Natural killer cell treated with Interleukin-12 subunit alpha and Interleukin-12 subunit beta and Interleukin-15 and Interleukin-18, amount 100 ng/mL, for 72 hours (primary cell): ENCODE data around the gene MESD. TPM values are rescaled to one million over a fixed set of nuclear protein-coding genes. Genes with fewer than 3 reads are reported as not detected.

Experiments
- ATAC-seq, 2 donors: fragments of 150-1000 bp; cut with Tn5 transposase in 1 of 2; sonication (Bioruptor Pico), chemical (Tn5 transposase) in 1 of 2; 2 replicates each; pipeline ENCODE4 v1.10.0; 2021
- DNase-seq: peaks from one replicate; pipeline ENCODE4 v3.0.0; 2022; ENCODE audit warnings: low spot score
- H3K27ac Mint-ChIP-seq, 2 donors: 1 replicate in 1 of 2; 2 replicates in 1 of 2; pipeline ENCODE4 v1.8.0; 2022; ENCODE audit warnings: mixed read lengths in 2 of 2, mild to moderate bottlenecking in 1 of 2, moderate library complexity in 1 of 2
- H3K27me3 Mint-ChIP-seq, 2 donors: 1 replicate in 1 of 2; 2 replicates in 1 of 2; pipeline ENCODE4 v1.8.0; 2022; ENCODE audit warnings: mixed read lengths in 2 of 2
- H3K36me3 Mint-ChIP-seq: one replicate; pipeline ENCODE4 v1.8.0; 2022; ENCODE audit warnings: mixed read lengths
- H3K4me1 Mint-ChIP-seq, 2 donors: 1 replicate in 1 of 2; 2 replicates in 1 of 2; pipeline ENCODE4 v1.8.0; 2022; ENCODE audit warnings: low read depth in 2 of 2, mixed read lengths in 2 of 2, mild to moderate bottlenecking in 1 of 2
- H3K4me3 Mint-ChIP-seq: one replicate; pipeline ENCODE4 v1.8.0; 2022; ENCODE audit warnings: mixed read lengths
- H3K9me3 Mint-ChIP-seq: 2 replicates; pipeline ENCODE4 v1.8.0; 2022; ENCODE audit warnings: mixed read lengths
- total RNA-seq, 2 donors: library from RNA; stranded (reverse); gene quantifications; one replicate each; pipeline ENCODE4 v1.2.3, GENCODE V29; 2022

The MESD gene
- total RNA-seq, 2 donors from 2014 or later = 33.7 to 35.6 TPM

- Mint-ChIP-seq H3K4me3 (no peak overlapping the region), H3K27me3 (no peaks in the 10 kb centered on the region), H3K27ac (no peak overlapping the region), H3K9me3 (no peaks in the 10 kb centered on the region), H3K4me1 (peaks cover 19 to 40% of the 10 kb centered on the region in 2 donors), H3K36me3 (peaks cover 13% of the 10 kb centered on the region)
- ATAC-seq = no peak
- no peak for DNase-seq
These were observed 17.9 kb upstream of the MESD start for GRCh38 chr15:81007428-81008064.

- Mint-ChIP-seq H3K4me1 (peaks cover 19 to 40% of the 10 kb centered on the region in 2 donors), H3K27ac (no peak overlapping the region), H3K4me3 (no peak overlapping the region), H3K36me3 (peaks cover 13% of the 10 kb centered on the region), H3K27me3 (no peaks in the 10 kb centered on the region), H3K9me3 (no peaks in the 10 kb centered on the region)
- DNase-seq (no peak), ATAC-seq (no peak)
These were observed 16.5 kb upstream of the MESD start for GRCh38 chr15:81006124-81006523.

DNA sequence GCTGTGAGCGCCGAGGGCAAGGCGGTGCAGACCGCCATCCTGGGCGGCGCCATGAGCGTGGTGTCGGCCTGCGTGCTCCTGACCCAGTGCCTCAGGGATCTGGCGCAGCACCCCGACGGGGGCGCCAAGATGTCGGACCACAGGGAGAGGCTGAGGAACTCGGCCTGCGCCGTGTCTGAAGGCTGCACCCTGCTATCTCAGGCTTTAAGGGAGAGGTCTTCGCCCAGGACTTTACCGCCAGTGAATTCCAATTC lies 13.4 kb upstream of the MESD start:
- no peaks in the 10 kb centered on the region for H3K27me3 Mint-ChIP-seq
- H3K27ac Mint-ChIP-seq = peak overlapping the region in 1 of 2 donors; percentile 54
- H3K4me1 Mint-ChIP-seq = peaks cover 33 to 47% of the 10 kb centered on the region in 2 donors
- H3K36me3 Mint-ChIP-seq = peaks cover 13% of the 10 kb centered on the region
- H3K4me3 Mint-ChIP-seq = peak overlapping the region; percentile 74
- H3K9me3 Mint-ChIP-seq = no peaks in the 10 kb centered on the region
- ATAC-seq = no peak
- no peak for DNase-seq

DNA sequence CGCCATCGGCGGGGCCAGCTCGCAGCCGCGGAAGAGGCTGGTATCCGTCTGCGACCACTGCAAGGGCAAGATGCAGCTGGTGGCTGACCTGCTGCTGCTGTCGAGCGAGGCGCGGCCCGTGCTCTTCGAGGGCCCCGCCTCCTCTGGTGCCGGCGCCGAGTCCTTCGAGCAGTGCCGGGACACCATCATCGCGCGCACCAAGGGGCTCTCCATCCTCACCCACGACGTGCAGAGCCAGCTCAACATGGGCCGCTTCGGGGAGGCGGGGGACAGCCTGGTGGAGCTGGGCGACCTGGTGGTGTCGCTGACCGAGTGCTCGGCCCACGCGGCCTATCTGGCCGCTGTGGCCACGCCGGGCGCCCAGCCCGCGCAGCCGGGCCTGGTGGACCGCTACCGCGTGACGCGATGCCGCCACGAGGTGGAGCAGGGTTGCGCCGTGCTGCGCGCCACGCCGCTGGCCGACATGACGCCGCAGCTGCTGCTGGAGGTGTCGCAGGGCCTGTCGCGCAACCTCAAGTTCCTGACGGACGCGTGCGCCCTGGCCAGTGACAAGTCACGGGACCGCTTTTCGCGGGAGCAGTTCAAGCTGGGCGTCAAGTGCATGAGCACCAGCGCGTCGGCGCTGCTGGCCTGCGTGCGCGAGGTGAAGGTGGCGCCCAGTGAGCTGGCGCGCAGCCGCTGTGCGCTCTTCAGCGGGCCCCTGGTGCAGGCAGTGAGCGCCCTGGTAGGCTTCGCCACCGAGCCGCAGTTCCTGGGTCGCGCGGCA lies 12.9 kb upstream of the MESD start:
- ATAC-seq (no peak), DNase-seq (peak; percentile 66)
- no peak overlapping the region for H3K27ac Mint-ChIP-seq
- H3K27me3 Mint-ChIP-seq = no peaks in the 10 kb centered on the region
- H3K36me3 Mint-ChIP-seq = peaks cover 14% of the 10 kb centered on the region
- peaks cover 33 to 45% of the 10 kb centered on the region in 2 donors for H3K4me1 Mint-ChIP-seq
- no peaks in the 10 kb centered on the region for H3K9me3 Mint-ChIP-seq
- peak overlapping the region; percentile 27 for H3K4me3 Mint-ChIP-seq

DNA sequence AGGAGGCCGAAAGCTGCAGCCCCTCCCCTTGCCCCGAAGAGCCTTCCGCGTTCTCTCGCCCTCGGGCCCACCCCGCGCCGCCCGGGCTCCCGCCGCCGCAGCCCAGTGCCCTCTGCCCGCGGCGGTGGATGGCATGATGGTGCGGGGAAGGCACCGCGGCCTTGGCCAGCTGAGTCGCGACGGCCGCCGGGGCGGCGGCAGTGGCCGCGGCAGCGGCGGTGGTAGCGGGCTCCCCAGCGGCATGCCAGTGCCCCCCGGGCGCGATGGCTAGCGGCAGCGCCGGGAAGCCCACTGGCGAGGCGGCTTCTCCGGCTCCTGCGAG lies 12.4 kb upstream of the MESD start:
- ATAC-seq (no peak), DNase-seq (peak; percentile 79)
- Mint-ChIP-seq H3K27me3 (no peaks in the 10 kb centered on the region), H3K4me3 (peak overlapping the region; percentile 91), H3K27ac (peak overlapping the region in 1 of 2 donors; percentile 39), H3K36me3 (peaks cover 18% of the 10 kb centered on the region), H3K9me3 (no peaks in the 10 kb centered on the region), H3K4me1 (peaks cover 32 to 43% of the 10 kb centered on the region in 2 donors)

DNA sequence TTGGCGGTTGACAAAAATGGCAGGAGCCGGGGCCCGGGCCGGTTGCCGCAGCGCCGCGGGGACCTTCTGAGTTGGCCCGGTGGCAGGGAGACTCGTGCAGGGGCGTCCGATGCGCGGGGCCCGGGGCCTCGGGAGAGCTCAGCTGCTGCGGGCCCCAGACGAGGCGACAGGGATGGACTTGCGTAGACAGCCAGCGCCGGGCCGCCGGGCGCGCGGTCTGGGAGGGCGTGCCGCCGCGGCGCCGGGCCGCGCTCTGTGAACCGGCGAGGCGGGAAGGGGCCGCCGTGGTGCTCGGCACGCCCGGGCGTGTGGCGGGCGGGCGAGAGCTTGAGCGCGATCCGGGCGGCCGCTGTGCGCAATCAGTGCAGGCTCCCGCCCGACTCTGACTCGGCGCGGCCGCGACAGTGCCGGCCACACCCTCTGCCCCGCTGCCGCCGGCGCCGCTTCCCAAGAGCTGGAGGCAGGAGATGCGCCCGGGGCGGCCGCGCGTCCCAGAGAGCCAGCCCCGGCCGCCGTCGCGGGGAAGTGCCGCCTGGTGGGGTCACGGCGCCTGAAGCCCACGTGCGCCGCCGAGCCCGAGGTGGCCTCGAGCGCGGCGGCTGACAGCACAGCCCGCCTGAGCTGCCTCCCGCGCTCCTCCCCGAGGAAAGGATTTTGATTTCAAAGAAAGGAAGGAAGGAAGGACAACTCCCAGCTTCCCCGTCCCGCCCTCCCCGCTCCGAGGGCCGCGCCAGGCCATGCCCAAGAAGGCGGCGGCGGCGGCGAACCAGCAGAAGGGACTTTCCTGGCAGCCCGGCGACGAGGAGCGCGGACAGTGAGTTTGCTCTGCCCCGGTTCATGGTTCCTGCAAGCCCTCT lies 11.8 kb upstream of the MESD start:
- H3K27ac Mint-ChIP-seq = peak overlapping the region in 1 of 2 donors; percentile 91
- H3K27me3 Mint-ChIP-seq = no peaks in the 10 kb centered on the region
- DNase-seq (no peak), ATAC-seq (peak; percentile 60 to 67)
- H3K9me3 Mint-ChIP-seq = no peaks in the 10 kb centered on the region
- H3K4me3 Mint-ChIP-seq = peak overlapping the region; percentile 91
- H3K36me3 Mint-ChIP-seq = peaks cover 18% of the 10 kb centered on the region
- H3K4me1 Mint-ChIP-seq = peaks cover 33 to 43% of the 10 kb centered on the region in 2 donors

GRCh38 chr15:81000624-81001151 lies 11.1 kb upstream of the MESD start, which contains the start of gene TLNRD1:
Gene TLNRD1 (plus strand): TSS chr15:81000923. CDS start chr15:81002272, 1,349 bp downstream.
- Mint-ChIP-seq H3K4me3 (peak within 1 kb of the TSS; percentile 91), H3K27me3 (no peaks in the 10 kb centered on the region), H3K36me3 (peaks cover 18% of the 10 kb centered on the region), H3K27ac (peak within 1 kb of the TSS; percentile 91 to 96), H3K4me1 (peaks cover 38 to 43% of the 10 kb centered on the region in 2 donors), H3K9me3 (peaks cover 4% of the 10 kb centered on the region)
- DNase-seq = peak; percentile 95
- ATAC-seq = peak; percentile 86 to 92

- Mint-ChIP-seq H3K27ac (peak overlapping the region; percentile 91 to 96), H3K4me1 (peaks cover 39 to 43% of the 10 kb centered on the region in 2 donors), H3K27me3 (no peaks in the 10 kb centered on the region), H3K4me3 (peak overlapping the region; percentile 91), H3K36me3 (peaks cover 18% of the 10 kb centered on the region), H3K9me3 (peaks cover 4% of the 10 kb centered on the region)
- DNase-seq = no peak
- ATAC-seq = no peak
These were observed 10.6 kb upstream of the MESD start for GRCh38 chr15:81000144-81000623.

- Mint-ChIP-seq H3K9me3 (peaks cover 4% of the 10 kb centered on the region), H3K36me3 (peaks cover 16% of the 10 kb centered on the region), H3K4me1 (peaks cover 37 to 38% of the 10 kb centered on the region in 2 donors), H3K27ac (peak overlapping the region; percentile 91 to 96), H3K4me3 (peak overlapping the region; percentile 91), H3K27me3 (no peaks in the 10 kb centered on the region)
- DNase-seq = no peak
- ATAC-seq = no peak
These were observed 10.0 kb upstream of the MESD start for GRCh38 chr15:80999623-81000036.

DNA sequence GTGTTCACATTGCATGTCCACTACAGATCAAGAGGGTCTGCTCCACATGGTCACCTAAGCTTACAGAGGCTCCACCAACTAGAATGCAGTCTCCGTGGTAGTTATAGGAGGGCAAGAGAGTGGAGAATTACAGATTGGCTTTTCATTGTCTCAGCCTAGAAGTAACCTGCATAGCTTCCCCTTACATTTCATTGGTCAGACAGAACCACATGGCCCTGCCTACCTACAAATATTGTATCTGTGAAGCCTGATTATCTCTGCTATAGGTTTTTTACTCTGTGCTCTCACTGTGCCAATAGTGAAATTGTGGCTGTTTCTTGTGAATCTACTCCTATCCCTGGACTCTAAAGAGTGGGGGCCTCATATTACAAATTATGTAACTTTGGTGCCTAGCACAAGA lies 8.6 kb upstream of the MESD start:
- no peaks in the 10 kb centered on the region for H3K27me3 Mint-ChIP-seq
- ATAC-seq (no peak), DNase-seq (no peak)
- peak overlapping the region; percentile 25 to 61 for H3K27ac Mint-ChIP-seq
- peaks cover 24% of the 10 kb centered on the region in 2 donors for H3K4me1 Mint-ChIP-seq
- H3K9me3 Mint-ChIP-seq = peaks cover 4% of the 10 kb centered on the region
- H3K4me3 Mint-ChIP-seq = peak overlapping the region; percentile 43
- H3K36me3 Mint-ChIP-seq = peaks cover 5% of the 10 kb centered on the region

DNA sequence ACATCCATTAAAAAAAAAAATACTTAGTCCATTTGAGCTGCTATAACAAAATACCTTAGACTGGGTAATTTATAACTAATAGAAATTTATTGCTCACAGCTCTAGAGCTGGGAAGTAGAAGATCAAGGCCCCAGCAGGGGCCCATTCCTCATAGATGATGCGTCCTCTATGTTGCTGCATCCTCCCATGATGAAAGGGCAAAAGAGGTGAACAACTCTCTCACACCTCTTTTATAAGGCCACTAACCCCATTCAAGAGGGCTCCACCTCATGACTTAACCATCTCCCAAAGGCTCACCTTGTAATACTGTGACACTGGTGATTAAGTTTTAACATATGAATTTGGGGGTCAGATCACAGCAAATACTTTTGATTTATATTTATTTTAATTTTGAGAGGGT lies 8.1 kb upstream of the MESD start:
- Mint-ChIP-seq H3K36me3 (peaks cover 5% of the 10 kb centered on the region), H3K4me3 (no peak overlapping the region), H3K4me1 (peaks cover 23 to 24% of the 10 kb centered on the region in 2 donors), H3K27me3 (no peaks in the 10 kb centered on the region), H3K9me3 (peaks cover 4% of the 10 kb centered on the region), H3K27ac (no peak overlapping the region)
- ATAC-seq (no peak), DNase-seq (no peak)

DNA sequence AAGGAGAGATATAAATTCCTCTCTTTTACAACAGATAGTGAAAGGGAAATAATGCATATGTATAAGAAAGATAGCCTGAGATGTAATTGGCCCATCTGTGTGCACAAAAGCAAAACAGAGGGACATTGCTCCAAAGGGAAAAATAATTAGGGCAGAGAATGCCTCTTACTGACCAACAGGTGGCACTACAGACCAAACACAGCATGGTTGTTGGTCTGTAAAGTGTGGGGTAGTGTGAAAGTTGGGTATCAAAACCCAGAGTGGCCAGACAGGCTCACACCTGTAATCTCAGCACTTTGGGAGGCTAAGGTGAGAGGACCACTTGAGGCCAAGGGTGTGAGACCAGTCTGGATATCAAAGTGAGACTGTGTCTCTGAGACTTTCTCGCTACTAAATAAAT lies 6.6 kb upstream of the MESD start:
- H3K36me3 Mint-ChIP-seq = peaks cover 5% of the 10 kb centered on the region
- H3K4me1 Mint-ChIP-seq = peaks cover 23 to 24% of the 10 kb centered on the region in 2 donors
- H3K9me3 Mint-ChIP-seq = peaks cover 4% of the 10 kb centered on the region
- no peaks in the 10 kb centered on the region for H3K27me3 Mint-ChIP-seq
- peak overlapping the region in 1 of 2 donors; percentile 33 for H3K27ac Mint-ChIP-seq
- ATAC-seq (no peak), DNase-seq (no peak)
- H3K4me3 Mint-ChIP-seq = no peak overlapping the region

DNA sequence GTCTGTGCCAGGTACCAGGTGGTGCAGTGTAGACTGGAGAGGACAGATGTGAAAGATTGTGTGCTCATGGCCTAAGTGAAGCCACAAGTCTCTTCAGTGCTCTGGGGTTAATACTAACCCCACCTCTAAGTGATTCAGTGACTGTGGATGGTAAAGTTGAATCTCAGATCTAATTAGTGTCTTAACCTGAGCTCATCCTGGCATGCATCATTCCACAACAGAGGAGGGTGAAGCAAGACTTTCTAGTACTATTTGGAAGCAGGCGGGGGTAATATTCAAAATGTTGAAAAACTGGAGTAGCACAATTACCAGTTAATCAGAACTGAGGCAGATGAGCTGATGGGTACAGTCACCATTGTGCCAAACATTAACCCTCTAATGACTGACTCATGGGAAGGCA lies 2.8 kb upstream of the MESD start:
- DNase-seq (no peak), ATAC-seq (no peak)
- Mint-ChIP-seq H3K9me3 (peaks cover 4% of the 10 kb centered on the region), H3K4me3 (no peak overlapping the region), H3K36me3 (peaks cover 18% of the 10 kb centered on the region), H3K4me1 (peaks cover 26 to 30% of the 10 kb centered on the region in 2 donors), H3K27ac (peak overlapping the region in 1 of 2 donors; percentile 51), H3K27me3 (no peaks in the 10 kb centered on the region)
